ENCODE data around the gene SPTLC2.

Gene SPTLC2

DNA sequence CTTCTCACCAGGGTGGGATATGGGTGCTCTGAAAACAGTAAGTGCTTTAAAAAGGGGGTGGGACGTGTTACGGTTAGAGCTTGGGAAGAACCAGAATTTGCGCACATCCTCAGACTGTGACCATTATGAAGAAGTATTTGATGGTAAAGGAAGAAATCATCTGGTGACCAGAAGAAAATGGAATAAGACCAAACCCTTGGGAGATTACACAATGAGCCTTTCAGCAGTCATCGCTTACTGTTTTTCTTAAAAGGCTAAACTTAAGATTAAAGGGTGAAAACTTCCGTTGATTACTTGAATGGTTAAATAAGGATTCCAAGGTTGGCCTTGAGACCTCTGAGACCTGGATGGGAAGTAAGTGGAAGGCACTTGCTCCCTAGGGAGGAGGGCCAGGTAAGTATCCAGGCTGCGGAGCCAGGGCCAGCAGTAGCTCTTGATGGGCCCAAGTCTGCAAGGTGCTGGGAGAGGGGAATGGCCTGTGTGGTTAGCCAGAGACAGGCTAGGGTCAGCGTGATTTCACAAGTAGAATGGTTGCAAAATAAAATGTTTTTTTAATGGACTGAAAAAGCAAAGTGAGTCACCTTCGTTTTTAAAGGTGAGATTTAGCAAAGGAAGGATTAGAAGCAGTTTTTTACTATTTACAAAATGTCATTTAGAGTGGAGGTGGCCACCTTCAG is 104.8 kb downstream of the SPTLC2 start:
- no peak for DNase-seq (ENCODE audit: extremely low read depth, low read depth)
- TF ChIP-seq, protein P1, sequence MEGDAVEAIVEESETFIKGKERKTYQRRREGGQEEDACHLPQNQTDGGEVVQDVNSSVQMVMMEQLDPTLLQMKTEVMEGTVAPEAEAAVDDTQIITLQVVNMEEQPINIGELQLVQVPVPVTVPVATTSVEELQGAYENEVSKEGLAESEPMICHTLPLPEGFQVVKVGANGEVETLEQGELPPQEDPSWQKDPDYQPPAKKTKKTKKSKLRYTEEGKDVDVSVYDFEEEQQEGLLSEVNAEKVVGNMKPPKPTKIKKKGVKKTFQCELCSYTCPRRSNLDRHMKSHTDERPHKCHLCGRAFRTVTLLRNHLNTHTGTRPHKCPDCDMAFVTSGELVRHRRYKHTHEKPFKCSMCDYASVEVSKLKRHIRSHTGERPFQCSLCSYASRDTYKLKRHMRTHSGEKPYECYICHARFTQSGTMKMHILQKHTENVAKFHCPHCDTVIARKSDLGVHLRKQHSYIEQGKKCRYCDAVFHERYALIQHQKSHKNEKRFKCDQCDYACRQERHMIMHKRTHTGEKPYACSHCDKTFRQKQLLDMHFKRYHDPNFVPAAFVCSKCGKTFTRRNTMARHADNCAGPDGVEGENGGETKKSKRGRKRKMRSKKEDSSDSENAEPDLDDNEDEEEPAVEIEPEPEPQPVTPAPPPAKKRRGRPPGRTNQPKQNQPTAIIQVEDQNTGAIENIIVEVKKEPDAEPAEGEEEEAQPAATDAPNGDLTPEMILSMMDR (IDR thresholded peaks at IDR 0.05; ENCODE audit: low read depth, low read length) = no peak

DNA sequence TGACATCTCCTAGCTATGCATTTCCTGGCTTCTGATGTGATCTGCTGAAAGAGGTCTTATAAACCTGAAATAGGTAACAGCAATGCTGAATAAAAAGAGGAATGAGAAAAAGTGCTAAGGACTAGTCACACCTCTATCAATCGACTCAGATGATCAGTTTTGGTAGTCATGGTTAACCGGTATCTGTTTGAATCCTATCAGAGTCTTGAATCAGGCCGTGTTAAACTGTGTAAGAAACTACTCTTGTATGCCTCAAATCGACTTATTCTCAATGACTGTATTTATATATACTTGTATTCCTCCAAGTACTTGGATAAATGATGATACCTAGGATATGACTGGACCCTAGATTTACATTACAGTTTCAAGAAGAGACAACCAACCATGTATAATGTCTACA is 107.1 kb downstream of the SPTLC2 start:
- TF ChIP-seq, protein P1 (IDR thresholded peaks at IDR 0.05; ENCODE audit: low read depth, low read length) = no peak
- no peak for DNase-seq (ENCODE audit: extremely low read depth, low read depth)

DNA sequence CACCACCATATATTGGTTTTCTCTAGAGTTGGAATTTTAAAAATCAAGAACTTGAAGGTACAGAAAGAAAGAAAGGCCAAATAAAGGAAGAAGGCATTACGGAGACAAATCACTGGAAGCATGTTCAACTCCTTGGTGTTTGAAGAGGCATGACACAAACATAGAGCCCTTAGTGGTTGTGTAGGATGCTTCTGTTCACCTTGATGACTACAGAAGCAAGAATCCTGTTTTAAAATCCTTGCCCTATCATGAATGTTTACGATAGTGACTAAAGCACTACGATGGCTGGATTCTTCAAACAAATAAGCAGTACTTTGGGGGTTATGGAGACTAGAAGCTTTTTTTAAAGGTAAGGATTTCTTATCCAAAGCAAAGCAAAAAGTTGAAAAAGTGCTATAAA is 107.6 kb downstream of the SPTLC2 start:
- no peak for DNase-seq (ENCODE audit: extremely low read depth, low read depth)
- TF ChIP-seq, protein P1 (IDR thresholded peaks at IDR 0.05; ENCODE audit: low read depth, low read length) = no peak

DNA sequence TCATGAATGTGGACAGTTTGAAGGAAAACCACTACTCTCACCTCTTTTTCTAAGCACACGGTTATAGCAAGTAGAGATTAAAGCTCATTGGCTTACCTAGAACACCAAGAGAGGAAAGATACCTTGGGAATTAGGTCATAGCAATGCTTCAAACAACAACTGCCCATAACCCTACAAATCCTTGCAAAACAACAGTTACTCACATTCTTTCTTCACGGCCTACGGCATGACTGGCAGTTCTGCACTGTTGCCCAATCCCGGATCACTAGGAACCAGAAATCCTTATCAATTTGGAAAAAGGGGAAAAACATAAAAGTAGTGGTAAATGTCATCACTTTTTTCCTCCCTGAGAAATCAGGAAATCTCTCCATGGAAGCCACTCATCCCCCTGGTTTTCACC is 108.2 kb downstream of the SPTLC2 start:
- peak; percentile 14 for DNase-seq (ENCODE audit: extremely low read depth, low read depth)
- TF ChIP-seq, protein P1 (IDR thresholded peaks at IDR 0.05; ENCODE audit: low read depth, low read length) = no peak

DNA sequence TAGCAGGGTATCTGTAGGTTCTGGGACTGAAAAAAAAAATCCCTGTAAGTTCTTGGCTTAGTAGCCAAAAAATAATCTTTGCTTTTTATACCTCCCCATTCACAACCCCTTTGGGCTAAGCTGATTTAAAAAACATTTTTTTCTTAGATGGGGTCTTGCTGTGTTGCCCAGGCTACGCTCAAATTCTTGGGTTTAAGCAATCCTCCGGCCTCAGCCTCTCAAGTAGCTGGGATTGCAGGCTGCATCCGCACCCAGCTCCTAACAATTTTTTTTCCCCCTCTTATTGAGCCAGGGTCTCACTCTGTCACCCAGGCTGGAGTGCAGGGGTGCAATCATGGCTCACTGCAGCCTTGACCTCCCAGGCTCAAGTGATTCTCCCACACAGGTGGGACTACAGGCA is 108.7 kb downstream of the SPTLC2 start:
- no peak for DNase-seq (ENCODE audit: extremely low read depth, low read depth)
- TF ChIP-seq, protein P1 (IDR thresholded peaks at IDR 0.05; ENCODE audit: low read depth, low read length) = no peak

DNA sequence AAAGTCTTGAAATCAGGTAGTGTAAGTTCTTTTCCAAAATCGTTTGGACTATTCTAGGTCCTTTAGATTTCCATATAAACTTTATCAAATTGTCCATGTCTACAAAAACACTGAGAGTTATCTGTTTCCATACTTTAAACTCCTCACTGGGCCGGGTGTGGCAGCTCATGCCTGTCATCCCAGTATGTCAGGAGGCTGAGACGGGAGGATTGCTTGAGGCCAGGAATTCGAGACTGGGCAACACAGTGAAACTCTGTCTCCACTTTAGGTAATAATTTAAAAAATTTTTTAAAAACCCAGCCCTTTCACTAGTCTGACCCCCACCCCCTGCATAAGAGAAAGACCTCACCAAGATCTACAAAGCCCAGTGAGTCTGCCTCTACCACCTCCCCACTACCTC is 111.4 kb downstream of the SPTLC2 start:
- TF ChIP-seq, protein P1 (IDR thresholded peaks at IDR 0.05; ENCODE audit: low read depth, low read length) = no peak
- no peak for DNase-seq (ENCODE audit: extremely low read depth, low read depth)

DNA sequence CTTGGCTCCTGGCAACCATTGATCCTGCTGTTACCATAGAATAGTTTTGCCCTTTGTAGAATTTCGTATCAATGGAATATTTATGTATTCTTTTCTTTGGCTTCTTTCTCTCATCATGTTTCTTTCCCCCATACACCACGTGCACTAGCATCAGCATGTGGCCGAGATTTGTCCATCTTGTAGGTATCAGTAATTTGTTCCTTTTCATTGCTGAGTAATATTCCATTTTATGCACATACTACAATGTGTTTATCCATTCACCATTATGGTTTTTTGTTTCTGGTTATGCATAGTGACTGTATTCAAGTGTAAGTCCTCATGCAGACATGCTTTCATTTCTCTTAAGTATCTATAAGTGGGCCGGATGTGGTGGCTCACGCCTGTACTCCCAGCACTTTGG is 113.3 kb downstream of the SPTLC2 start:
- no peak for DNase-seq (ENCODE audit: extremely low read depth, low read depth)
- TF ChIP-seq, protein P1 (IDR thresholded peaks at IDR 0.05; ENCODE audit: low read depth, low read length) = no peak

Measured in AG09319 (cell line).